Mucosa of descending colon (tissue), 3 donors: ENCODE measurements around the gene ANKRD16. TPM values are rescaled to one million over a fixed set of nuclear protein-coding genes. Genes with fewer than 3 reads are reported as not detected.
A peak's percentile ranks its signal among the peaks of the same experiment; 100 is the strongest.
"Not testable (repeated sequence)": the region's sequence is repeated elsewhere in the genome, so short reads cannot be mapped to it uniquely, and the experiment has no call there.

ENCODE experiments used
- ATAC-seq: fragments of 200-7000 bp; cut with Tn5 transposase; one replicate; pipeline ENCODE4 v1.9.1; 2020; ENCODE audit warnings: mild to moderate bottlenecking, moderate library complexity
- DNase-seq, 3 donors: peaks; one replicate each; pipeline ENCODE4 v3.0.0-alpha.2; 2020
- H3K36me3 ChIP-seq: fragments of 200-600 bp; one replicate; pipeline ENCODE4 v1.8.0; 2021; ENCODE audit warnings: low read depth, mild to moderate bottlenecking
- H3K4me1 ChIP-seq: fragments of 200-600 bp; one replicate; pipeline ENCODE4 v1.8.0; 2021; ENCODE audit warnings: low read depth, mild to moderate bottlenecking
- H3K4me3 ChIP-seq: fragments of 200-600 bp; one replicate; pipeline ENCODE4 v1.8.0; 2021; ENCODE audit warnings: mild to moderate bottlenecking
- H3K9me3 ChIP-seq: fragments of 200-600 bp; one replicate; pipeline ENCODE4 v1.8.0; 2021; ENCODE audit warnings: mild to moderate bottlenecking
- CTCF ChIP-seq: fragments of 200-600 bp; IDR thresholded peaks from one replicate; pipeline ENCODE4 v1.8.0; 2022; ENCODE audit warnings: antibody characterized with exemption, mild to moderate bottlenecking
- intact Hi-C, 2 donors: fragments of 100-400 bp; cut with DNase I in 1 of 2; cut with micrococcal nuclease in 1 of 2; formaldehyde crosslinking; loops; one replicate each; pipeline versions ENCODE4 v1.11.0 to v1.11.1; 2022; cut with DNase I, micrococcal nuclease
- total RNA-seq, 3 donors: library from RNA; stranded (reverse); fragmentation: NEBNext Ultra II Directional in 2 of 3; extraction: Animal tissue kit (Norgen Biotek cat#: 25700) in 2 of 3; gene quantifications; one replicate each; pipeline versions ENCODE4 v1.2.1 to v1.2.4, GENCODE V29; 2021 to 2023
- donor health status: DM: no; HTN: no; CAD: no; lungs with moderate emphysema.
- donor health status: DM: no; HTN: no; CAD: no.
- donor health status: DM: no; HTN: yes; CAD: no.

ANKRD16 gene
- total RNA-seq, 3 donors from 2014 or later = 4.7 to 9.8 (median 7.4) TPM

DNA sequence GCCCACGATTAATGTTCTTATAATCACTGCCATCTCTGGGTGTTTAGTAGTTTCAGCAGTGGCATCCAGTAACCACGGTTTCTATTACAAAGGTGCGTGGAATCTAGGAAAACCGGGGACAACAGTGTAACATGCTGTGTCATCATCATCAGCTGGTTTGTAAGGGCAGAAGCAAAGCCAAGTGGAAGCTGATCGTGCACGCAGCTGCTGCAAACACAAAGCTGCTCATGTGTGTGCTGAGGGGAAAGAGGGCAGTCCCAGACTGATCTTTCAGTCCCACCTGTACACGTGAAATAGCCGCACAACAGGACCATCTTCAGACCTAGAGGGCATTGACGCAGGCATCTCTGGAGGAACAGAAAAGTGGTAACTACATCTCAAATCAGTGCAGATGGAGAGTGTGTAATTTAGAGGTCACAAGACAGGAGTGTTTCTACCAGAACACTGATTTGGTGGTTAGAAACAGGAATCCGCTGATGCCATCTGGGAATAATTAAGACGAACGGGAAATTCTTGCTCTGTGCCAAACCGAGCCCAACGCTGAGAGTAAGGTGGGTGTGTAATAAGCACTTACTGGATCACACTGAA is 13.4 kb downstream of the ANKRD16 start:
- intact Hi-C loops = loop anchor here in 1 of 2 donors (10.0 kb wide), 1 partner anchor 61 kb away; the partner anchor contains the start of gene GDI2

DNA sequence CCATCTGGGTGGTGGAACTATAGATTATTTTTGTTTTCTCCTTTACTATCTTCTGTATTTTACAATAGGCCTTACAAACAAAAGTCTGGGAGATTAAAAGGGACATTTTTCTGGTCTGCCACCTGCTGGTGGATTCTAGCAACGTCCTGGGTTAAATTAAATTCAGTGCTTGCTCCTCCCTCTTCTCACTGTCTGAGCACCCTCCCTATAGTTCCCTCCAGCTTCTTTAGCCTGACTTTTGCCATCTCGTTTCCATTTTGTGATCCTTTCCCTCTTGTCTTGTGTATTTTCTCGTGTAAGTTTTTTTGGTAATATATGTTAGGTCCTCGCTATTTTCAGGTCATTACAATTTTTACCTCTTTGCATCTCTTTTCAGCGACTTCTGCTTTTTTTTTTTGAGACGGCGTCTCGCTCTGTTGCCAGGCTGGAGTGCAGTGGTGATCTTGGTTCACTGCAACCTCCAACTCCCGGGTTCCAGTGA is 16.1 kb downstream of the ANKRD16 start:
- no peaks in the 10 kb centered on the region for H3K36me3 ChIP-seq
- intact Hi-C loops = loop anchor here in 1 of 2 donors (10.0 kb wide), 1 partner anchor 59 kb away; the partner anchor contains the start of gene GDI2
- peak; percentile 96 for ATAC-seq

More for the DNA sequence above, 13.4 kb downstream of the ANKRD16 start:
- ATAC-seq (no peak), DNase-seq (no peak)
- H3K9me3 ChIP-seq = no peaks in the 10 kb centered on the region
- no peaks in the 10 kb centered on the region for H3K36me3 ChIP-seq
- no peaks in the 10 kb centered on the region for H3K4me1 ChIP-seq
- no peak for TF ChIP-seq CTCF
- H3K4me3 ChIP-seq = no peak overlapping the region

DNA sequence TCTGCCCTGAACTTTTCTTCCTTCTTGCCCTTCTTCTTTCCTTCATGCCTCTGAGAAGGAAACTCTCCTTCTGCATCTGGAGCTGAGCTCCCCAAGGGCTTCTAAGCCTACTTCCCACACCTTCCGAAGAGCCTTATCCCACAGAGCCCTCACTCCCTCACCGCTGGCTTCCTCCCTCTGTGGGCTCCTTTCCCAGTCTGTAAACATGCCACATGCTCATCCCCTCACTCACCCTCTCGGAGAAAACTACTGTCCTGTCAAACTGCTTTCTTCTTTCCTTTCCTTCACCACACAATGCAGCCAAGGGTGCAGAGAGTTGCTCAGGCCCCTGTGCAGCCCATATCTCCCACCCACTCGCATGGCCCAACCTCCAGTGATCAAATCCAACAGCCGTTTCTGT is 18.1 kb downstream of the ANKRD16 start:
- DNase-seq (no peak), ATAC-seq (no peak)

More for the DNA sequence above, 16.1 kb downstream of the ANKRD16 start:
- DNase-seq = peak in 2 of 3 donors; percentile 55 to 84
- Histone ChIP-seq H3K9me3 (no peaks in the 10 kb centered on the region), H3K4me1 (no peaks in the 10 kb centered on the region), H3K4me3 (no peak overlapping the region)
- TF ChIP-seq CTCF = peak; percentile 74

DNA sequence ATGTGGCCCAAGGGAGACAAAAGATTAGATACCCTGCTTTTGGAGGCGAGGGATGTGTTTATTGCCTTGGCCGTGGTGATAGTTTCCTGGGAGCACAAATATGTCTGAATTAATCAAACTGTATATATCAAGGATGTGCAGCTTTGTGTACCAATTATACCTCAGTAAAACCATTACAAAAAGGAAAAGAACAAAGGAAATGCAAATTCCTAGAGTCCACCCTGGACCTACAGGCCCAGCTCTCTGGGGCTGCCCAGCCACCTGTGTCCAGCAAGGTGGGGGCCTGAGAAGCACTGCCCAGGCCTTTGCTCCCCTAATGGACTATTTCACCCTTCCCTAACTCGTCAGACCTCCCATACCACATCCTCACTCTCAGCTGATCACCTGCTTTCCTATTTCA is 20.5 kb downstream of the ANKRD16 start:
- no peak for TF ChIP-seq CTCF
- intact Hi-C loops = no loop called here
- no peak for DNase-seq

More for the DNA sequence above, 18.1 kb downstream of the ANKRD16 start:
- no peaks in the 10 kb centered on the region for H3K4me1 ChIP-seq
- no peaks in the 10 kb centered on the region for H3K36me3 ChIP-seq
- H3K9me3 ChIP-seq = no peaks in the 10 kb centered on the region
- TF ChIP-seq CTCF = no peak
- intact Hi-C loops = loop anchor here in 1 of 2 donors (10.0 kb wide), 1 partner anchor 57 kb away; the partner anchor contains the start of gene GDI2
- H3K4me3 ChIP-seq = no peak overlapping the region

GRCh38 chr10:5868383-5868782 is 21.3 kb downstream of the ANKRD16 start:
- H3K4me1 ChIP-seq, H3K36me3 ChIP-seq, H3K4me3 ChIP-seq, H3K9me3 ChIP-seq, intact Hi-C loops, DNase-seq, ATAC-seq: not testable (repeated sequence)

More for the DNA sequence above, 20.5 kb downstream of the ANKRD16 start:
- no peak for ATAC-seq
- Histone ChIP-seq H3K36me3 (no peaks in the 10 kb centered on the region), H3K4me1 (no peaks in the 10 kb centered on the region), H3K4me3 (no peak overlapping the region), H3K9me3 (no peaks in the 10 kb centered on the region)

DNA sequence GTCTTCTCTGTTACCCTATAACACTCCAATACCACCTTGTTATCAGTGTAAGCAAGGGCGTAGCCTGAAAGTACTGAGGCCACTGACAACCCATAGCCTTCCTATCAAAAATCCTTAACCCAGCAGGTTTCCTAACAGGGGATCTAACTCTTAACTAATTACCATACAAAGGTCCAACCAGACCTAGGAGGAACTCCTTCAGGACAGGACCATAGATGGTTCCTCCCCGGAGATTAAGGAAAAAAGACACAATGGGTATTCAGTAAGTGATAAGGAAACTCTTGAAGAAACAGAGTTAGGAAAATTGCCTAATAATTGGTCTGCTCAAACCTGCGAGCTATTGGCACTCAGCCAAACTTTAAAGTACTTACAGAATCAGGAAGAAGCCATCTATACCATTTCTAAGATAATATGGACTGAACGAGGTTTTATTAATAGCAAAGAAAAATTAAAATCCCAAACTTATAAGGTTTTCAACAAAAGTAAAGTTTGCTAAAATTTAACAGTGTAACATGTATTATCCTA is 22.5 kb downstream of the ANKRD16 start:
- H3K4me1 ChIP-seq, ATAC-seq, H3K36me3 ChIP-seq, H3K4me3 ChIP-seq, H3K9me3 ChIP-seq, DNase-seq, intact Hi-C loops: not testable (repeated sequence)

GRCh38 chr10:5866451-5867081 is 23.1 kb downstream of the ANKRD16 start:
- ATAC-seq, intact Hi-C loops: not testable (repeated sequence)

DNA sequence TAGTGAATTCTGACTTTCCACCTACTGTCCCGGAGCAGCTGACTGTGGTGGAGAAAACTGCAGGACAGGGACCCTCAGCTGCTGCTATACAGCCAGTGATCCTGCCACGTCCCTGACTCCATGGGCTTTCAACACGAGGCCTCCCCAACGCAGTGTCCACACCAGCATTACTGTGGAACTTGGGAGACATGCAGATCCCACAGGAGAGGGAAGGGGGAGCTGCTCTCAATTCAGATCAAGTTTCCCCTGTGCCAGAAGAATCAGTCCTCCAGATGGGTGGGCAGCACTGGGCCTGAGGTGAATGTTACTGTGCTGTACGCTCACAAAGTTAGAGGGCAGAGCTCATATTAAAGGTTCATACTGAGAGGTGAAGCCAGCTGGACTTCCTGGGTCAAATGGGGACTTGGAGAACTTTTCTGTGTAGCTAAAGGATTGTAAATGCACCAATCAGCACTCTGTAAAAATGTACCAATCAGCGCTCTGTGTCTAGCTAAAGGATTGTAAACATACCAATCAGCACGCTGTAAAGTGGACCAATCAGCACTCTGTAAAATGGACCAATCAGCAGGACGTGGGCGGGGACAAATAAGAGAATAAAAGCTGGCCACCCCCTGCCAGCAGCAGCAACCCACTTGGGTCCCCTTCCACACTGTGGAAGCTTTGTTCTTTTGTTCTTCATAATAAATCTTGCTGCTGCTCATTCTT is 26.6 kb downstream of the ANKRD16 start:
- ATAC-seq, H3K9me3 ChIP-seq, DNase-seq, H3K36me3 ChIP-seq, intact Hi-C loops, H3K4me3 ChIP-seq, H3K4me1 ChIP-seq: not testable (repeated sequence)

More at GRCh38 chr10:5866451-5867081, 23.1 kb downstream of the ANKRD16 start:
- H3K4me3 ChIP-seq, DNase-seq, H3K36me3 ChIP-seq, H3K9me3 ChIP-seq, H3K4me1 ChIP-seq: not testable (repeated sequence)
